T-helper 2 cell treated with Interferon-gamma antibody and Interleukin-4, amounts not matched to agents 5 μg/mL and 100 μg/mL, for 36 hours (primary cell): ENCODE measurements around the gene MRPL45.
A peak's percentile ranks its signal among the peaks of the same experiment; 100 is the strongest.

Experiments used
- DNase-seq: peaks from one replicate; pipeline ENCODE4 v3.0.0; 2021; ENCODE audit warnings: low spot score
- H3K27ac Mint-ChIP-seq: one replicate; pipeline ENCODE4 v1.8.0; 2021; ENCODE audit warnings: mild to moderate bottlenecking, mixed read lengths
- H3K27me3 Mint-ChIP-seq: one replicate; pipeline ENCODE4 v1.8.0; 2021; ENCODE audit warnings: low read depth, mixed read lengths
- H3K36me3 Mint-ChIP-seq: one replicate; pipeline ENCODE4 v1.8.0; 2021; ENCODE audit warnings: low read depth, mixed read lengths
- H3K4me1 Mint-ChIP-seq: one replicate; pipeline ENCODE4 v1.8.0; 2021; ENCODE audit warnings: low read depth, mixed read lengths
- H3K4me3 Mint-ChIP-seq: one replicate; pipeline ENCODE4 v1.8.0; 2022; ENCODE audit warnings: mild to moderate bottlenecking, moderate library complexity, mixed read lengths
- H3K9me3 Mint-ChIP-seq: one replicate; pipeline ENCODE4 v1.8.0; 2021; ENCODE audit warnings: mixed read lengths

MRPL45 gene

GRCh38 chr17:38330941-38331411, 34.0 kb downstream of the MRPL45 start:
- no peak for DNase-seq
- no peaks in the 10 kb centered on the region for H3K36me3 Mint-ChIP-seq
- peaks cover 3% of the 10 kb centered on the region for H3K4me1 Mint-ChIP-seq
- no peaks in the 10 kb centered on the region for H3K9me3 Mint-ChIP-seq
- H3K4me3 Mint-ChIP-seq = no peak overlapping the region
- H3K27me3 Mint-ChIP-seq = peaks cover 2% of the 10 kb centered on the region
- H3K27ac Mint-ChIP-seq = no peak overlapping the region

GRCh38 chr17:38332735-38333134, 35.8 kb downstream of the MRPL45 start:
- no peak overlapping the region for H3K27ac Mint-ChIP-seq
- peaks cover 2% of the 10 kb centered on the region for H3K27me3 Mint-ChIP-seq
- H3K4me1 Mint-ChIP-seq = no peaks in the 10 kb centered on the region
- no peaks in the 10 kb centered on the region for H3K36me3 Mint-ChIP-seq
- no peak for DNase-seq
- no peaks in the 10 kb centered on the region for H3K9me3 Mint-ChIP-seq
- no peak overlapping the region for H3K4me3 Mint-ChIP-seq

- Mint-ChIP-seq H3K4me3 (no peak overlapping the region), H3K27me3 (peaks cover 2% of the 10 kb centered on the region), H3K4me1 (no peaks in the 10 kb centered on the region), H3K27ac (no peak overlapping the region), H3K9me3 (no peaks in the 10 kb centered on the region), H3K36me3 (no peaks in the 10 kb centered on the region)
- peak; percentile 48 for DNase-seq
Observed at GRCh38 chr17:38333635-38334295, 36.8 kb downstream of the MRPL45 start.

GRCh38 chr17:38334480-38335364, 37.8 kb downstream of the MRPL45 start:
- no peaks in the 10 kb centered on the region for H3K4me1 Mint-ChIP-seq
- H3K27ac Mint-ChIP-seq = no peak overlapping the region
- no peak for DNase-seq
- H3K36me3 Mint-ChIP-seq = no peaks in the 10 kb centered on the region
- no peak overlapping the region for H3K4me3 Mint-ChIP-seq
- H3K27me3 Mint-ChIP-seq = peaks cover 2% of the 10 kb centered on the region
- H3K9me3 Mint-ChIP-seq = no peaks in the 10 kb centered on the region

- H3K36me3 Mint-ChIP-seq = no peaks in the 10 kb centered on the region
- H3K4me3 Mint-ChIP-seq = no peak overlapping the region
- H3K4me1 Mint-ChIP-seq = no peaks in the 10 kb centered on the region
- no peak for DNase-seq
- no peak overlapping the region for H3K27ac Mint-ChIP-seq
- H3K27me3 Mint-ChIP-seq = no peaks in the 10 kb centered on the region
- no peaks in the 10 kb centered on the region for H3K9me3 Mint-ChIP-seq
Observed at GRCh38 chr17:38336838-38337237, 39.9 kb downstream of the MRPL45 start.

- no peak for DNase-seq
- H3K4me3 Mint-ChIP-seq = no peak overlapping the region
- H3K4me1 Mint-ChIP-seq = no peaks in the 10 kb centered on the region
- H3K27me3 Mint-ChIP-seq = no peaks in the 10 kb centered on the region
- no peak overlapping the region for H3K27ac Mint-ChIP-seq
- H3K9me3 Mint-ChIP-seq = no peaks in the 10 kb centered on the region
- H3K36me3 Mint-ChIP-seq = no peaks in the 10 kb centered on the region
Observed at GRCh38 chr17:38338053-38338452, 41.1 kb downstream of the MRPL45 start.

DNA sequence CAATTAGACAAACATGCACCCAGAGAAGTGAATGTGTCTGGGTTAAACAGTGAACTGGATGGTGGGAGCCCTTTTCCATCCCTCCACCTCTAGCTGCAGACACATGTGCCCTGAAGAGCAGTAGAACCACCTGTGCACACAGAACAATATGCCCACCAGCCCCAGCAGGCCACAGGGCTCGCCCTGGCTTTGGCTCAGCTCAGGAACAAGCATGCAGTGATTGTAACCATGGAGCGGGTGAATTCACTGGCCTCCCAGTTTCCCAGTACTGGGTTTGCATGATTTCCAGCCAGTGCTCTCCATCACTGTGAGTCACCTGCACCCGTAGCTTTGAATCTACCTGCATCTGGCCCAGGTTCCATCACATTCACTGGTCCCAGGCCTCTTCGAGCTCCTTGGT, 41.6 kb downstream of the MRPL45 start:
- H3K36me3 Mint-ChIP-seq = no peaks in the 10 kb centered on the region
- H3K9me3 Mint-ChIP-seq = no peaks in the 10 kb centered on the region
- H3K27ac Mint-ChIP-seq = no peak overlapping the region
- no peaks in the 10 kb centered on the region for H3K27me3 Mint-ChIP-seq
- no peaks in the 10 kb centered on the region for H3K4me1 Mint-ChIP-seq
- no peak overlapping the region for H3K4me3 Mint-ChIP-seq
- no peak for DNase-seq

DNA sequence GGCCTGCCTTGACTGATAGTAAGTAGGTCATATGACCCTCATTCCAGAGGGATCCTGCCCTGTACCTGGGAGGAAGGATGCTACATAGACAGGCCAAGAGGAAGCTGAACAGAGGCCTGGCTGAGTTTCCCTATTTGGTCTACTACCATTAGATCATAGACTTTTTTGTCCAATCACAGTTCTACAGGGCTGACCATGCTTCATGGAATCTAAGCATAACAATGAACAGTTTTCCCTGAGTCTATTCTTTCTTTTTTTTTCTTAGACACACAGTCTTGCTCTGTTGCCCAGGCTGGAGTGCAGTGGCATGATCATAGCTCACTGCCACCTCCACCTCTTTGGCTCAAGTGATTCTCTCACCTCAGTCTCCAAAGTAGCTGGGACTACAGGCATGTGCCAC, 42.9 kb downstream of the MRPL45 start:
- no peak overlapping the region for H3K27ac Mint-ChIP-seq
- DNase-seq = no peak
- H3K4me3 Mint-ChIP-seq = no peak overlapping the region
- no peaks in the 10 kb centered on the region for H3K36me3 Mint-ChIP-seq
- H3K27me3 Mint-ChIP-seq = no peaks in the 10 kb centered on the region
- no peaks in the 10 kb centered on the region for H3K4me1 Mint-ChIP-seq
- no peaks in the 10 kb centered on the region for H3K9me3 Mint-ChIP-seq

- H3K27ac Mint-ChIP-seq = no peak overlapping the region
- peaks cover 2% of the 10 kb centered on the region for H3K27me3 Mint-ChIP-seq
- H3K4me3 Mint-ChIP-seq = no peak overlapping the region
- no peaks in the 10 kb centered on the region for H3K36me3 Mint-ChIP-seq
- no peaks in the 10 kb centered on the region for H3K9me3 Mint-ChIP-seq
- no peaks in the 10 kb centered on the region for H3K4me1 Mint-ChIP-seq
- DNase-seq = no peak
Observed at GRCh38 chr17:38341035-38341721, 44.2 kb downstream of the MRPL45 start.

DNA sequence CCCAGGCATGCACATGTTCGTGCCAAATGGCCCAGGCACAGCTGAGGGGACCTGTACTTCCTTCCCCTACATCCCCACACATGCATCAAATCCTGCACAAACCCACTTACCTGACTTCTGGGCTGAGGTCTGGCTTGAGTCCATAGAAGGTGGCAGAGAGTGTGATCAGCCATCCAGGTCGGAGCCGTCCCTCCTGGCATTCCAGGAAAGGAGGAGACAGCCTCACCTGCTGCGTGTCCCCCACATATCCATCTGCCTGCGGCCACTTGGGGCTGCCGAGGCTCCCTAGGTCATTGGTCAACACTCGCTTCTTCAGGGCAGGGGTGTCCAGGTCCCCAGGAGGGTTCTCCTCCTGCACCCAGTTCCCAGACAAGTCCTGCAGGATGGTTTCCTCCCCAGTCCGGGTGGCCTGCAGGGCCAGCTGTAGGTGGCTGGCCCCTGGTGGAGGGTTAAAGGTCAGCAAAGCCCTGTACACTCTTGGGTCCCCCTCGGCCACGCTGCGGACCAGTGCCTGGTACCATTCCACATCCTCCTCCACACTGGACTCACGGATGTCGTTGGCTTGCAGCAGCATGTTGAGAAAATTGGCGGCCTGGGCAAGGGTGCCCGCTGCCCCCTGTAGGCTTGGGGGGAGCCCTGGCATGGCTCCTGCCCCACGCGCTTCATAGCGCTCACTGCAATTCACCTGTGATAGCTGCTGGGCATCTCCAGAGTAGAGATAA, 46.1 kb downstream of the MRPL45 start:
- H3K27me3 Mint-ChIP-seq = peaks cover 2% of the 10 kb centered on the region
- no peaks in the 10 kb centered on the region for H3K9me3 Mint-ChIP-seq
- H3K27ac Mint-ChIP-seq = no peak overlapping the region
- H3K36me3 Mint-ChIP-seq = no peaks in the 10 kb centered on the region
- DNase-seq = no peak
- no peak overlapping the region for H3K4me3 Mint-ChIP-seq
- no peaks in the 10 kb centered on the region for H3K4me1 Mint-ChIP-seq

DNA sequence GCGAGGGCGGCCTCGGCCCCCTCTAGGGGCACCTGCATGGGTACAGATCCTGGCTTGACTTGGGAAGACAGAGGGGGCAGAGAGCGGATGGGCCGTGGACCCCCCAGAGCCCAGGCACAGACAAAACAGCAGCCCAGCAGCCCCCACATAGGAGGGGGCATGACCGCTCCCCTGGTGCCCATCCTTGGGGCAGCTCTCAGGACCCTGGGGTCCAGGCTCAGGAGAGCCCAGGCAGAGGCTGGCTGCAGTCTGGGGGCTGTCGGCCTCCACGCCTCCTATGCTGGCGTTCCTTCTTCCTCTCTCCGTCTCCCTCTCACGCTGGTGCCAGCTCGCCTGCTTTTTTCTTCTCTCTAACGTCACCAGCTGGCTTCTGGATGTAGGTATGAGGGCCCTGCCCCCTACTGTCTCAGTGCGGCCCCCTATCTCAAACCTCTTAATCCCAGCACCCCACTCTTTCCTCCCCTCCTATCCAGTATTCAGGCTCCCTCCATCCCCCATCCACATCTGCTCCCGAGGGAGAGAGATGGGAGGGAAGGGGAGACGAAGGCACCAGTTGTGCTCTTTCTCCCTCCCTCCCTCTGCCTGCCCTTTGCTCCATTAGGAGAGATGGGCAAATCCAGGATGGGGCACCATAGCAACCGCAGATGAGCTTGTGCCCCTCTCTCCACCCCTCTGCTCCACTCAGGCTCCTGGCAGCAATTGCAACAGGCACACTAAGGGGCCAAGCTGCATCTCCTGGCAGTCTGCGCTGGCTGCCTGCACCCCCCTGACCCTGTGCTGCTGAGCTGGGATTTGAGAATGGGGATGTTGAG, 46.8 kb downstream of the MRPL45 start, which contains the start of gene GPR179:
TSS of gene GPR179 (minus strand) at position 349 of the 812 bp plus-strand sequence. CDS start at position 182, 167 bp downstream.
- Mint-ChIP-seq H3K27ac (no peak within 1 kb of the TSS), H3K36me3 (no peaks in the 10 kb centered on the region), H3K4me3 (no peak within 1 kb of the TSS), H3K4me1 (peaks cover under 1% of the 10 kb centered on the region), H3K27me3 (peaks cover 2% of the 10 kb centered on the region), H3K9me3 (no peaks in the 10 kb centered on the region)
- DNase-seq = no peak

- peaks cover 2% of the 10 kb centered on the region for H3K27me3 Mint-ChIP-seq
- no peak overlapping the region for H3K4me3 Mint-ChIP-seq
- H3K36me3 Mint-ChIP-seq = no peaks in the 10 kb centered on the region
- no peak for DNase-seq
- no peaks in the 10 kb centered on the region for H3K9me3 Mint-ChIP-seq
- peaks cover 3% of the 10 kb centered on the region for H3K4me1 Mint-ChIP-seq
- no peak overlapping the region for H3K27ac Mint-ChIP-seq
Observed at GRCh38 chr17:38344420-38344745, 47.4 kb downstream of the MRPL45 start.

DNA sequence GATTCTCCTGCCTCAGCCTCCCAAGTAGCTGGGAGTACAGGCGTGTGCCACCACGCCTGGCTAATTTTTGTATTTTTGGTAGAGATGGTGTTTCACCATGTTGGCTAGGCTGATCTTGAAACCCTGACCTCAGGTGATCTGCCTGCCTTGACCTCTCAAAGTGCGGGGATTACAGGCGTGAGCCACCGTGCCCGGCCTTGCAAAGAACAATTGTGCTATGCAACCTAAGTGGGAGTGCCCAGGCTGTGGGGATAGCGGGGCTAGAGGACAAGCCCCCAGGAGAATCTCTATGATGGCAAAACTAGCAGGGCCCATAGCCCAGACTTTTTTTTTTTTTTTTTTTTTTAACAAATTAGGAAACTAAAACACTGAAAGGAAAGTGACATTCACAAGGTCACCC, 48.8 kb downstream of the MRPL45 start:
- no peaks in the 10 kb centered on the region for H3K36me3 Mint-ChIP-seq
- peaks cover 3% of the 10 kb centered on the region for H3K4me1 Mint-ChIP-seq
- no peak for DNase-seq
- no peak overlapping the region for H3K27ac Mint-ChIP-seq
- peaks cover 2% of the 10 kb centered on the region for H3K27me3 Mint-ChIP-seq
- H3K9me3 Mint-ChIP-seq = no peaks in the 10 kb centered on the region
- no peak overlapping the region for H3K4me3 Mint-ChIP-seq
